Spleen (tissue), 11 donors: ENCODE data around the gene VPS52. TPM values are rescaled to one million over a fixed set of nuclear protein-coding genes. Genes with fewer than 3 reads are reported as not detected.
A peak's percentile ranks its signal among the peaks of the same experiment; 100 is the strongest.

ENCODE experiments used
- DNase-seq: peaks from one replicate; pipeline ENCODE4 v3.0.0-alpha.2; 2020
- H3K27ac ChIP-seq, 8 donors: fragments of 200-600 bp; sonication (generic) in 7 of 8; 1 replicate in 4 of 8; 2 replicates in 4 of 8; pipeline versions ENCODE4 v1.5.0 to v1.8.0; 2016 to 2021; ENCODE audit warnings: inconsistent platforms in 4 of 8, mild to moderate bottlenecking in 4 of 8, moderate library complexity in 1 of 8
- H3K27me3 ChIP-seq, 7 donors: fragments of 200-600 bp; sonication (generic) in 6 of 7; replicated peaks in 1 of 7; 1 replicate in 4 of 7; 2 replicates in 3 of 7; pipeline versions ENCODE4 v1.5.0 to v1.8.0; 2016 to 2021; ENCODE audit warnings: inconsistent platforms in 3 of 7, mild to moderate bottlenecking in 1 of 7
- H3K36me3 ChIP-seq, 6 donors: fragments of 200-600 bp; sonication (generic) in 5 of 6; 1 replicate in 4 of 6; 2 replicates in 2 of 6; pipeline versions ENCODE4 v1.5.0 to v1.8.0; 2016 to 2021; ENCODE audit warnings: inconsistent platforms in 2 of 6
- H3K4me1 ChIP-seq, 6 donors: fragments of 200-600 bp; sonication (generic) in 5 of 6; 1 replicate in 3 of 6; 2 replicates in 3 of 6; pipeline versions ENCODE4 v1.5.0 to v1.8.0; 2016 to 2021; ENCODE audit warnings: inconsistent platforms in 3 of 6
- H3K4me3 ChIP-seq, 8 donors: fragments of 200-600 bp; sonication (generic) in 7 of 8; 1 replicate in 4 of 8; 2 replicates in 4 of 8; pipeline versions ENCODE4 v1.5.0 to v1.8.0; 2016 to 2021; ENCODE audit warnings: inconsistent platforms in 4 of 8, mild to moderate bottlenecking in 4 of 8, moderate library complexity in 2 of 8
- H3K9me3 ChIP-seq, 8 donors: fragments of 200-600 bp; sonication (generic) in 7 of 8; 1 replicate in 4 of 8; 2 replicates in 4 of 8; pipeline versions ENCODE4 v1.5.0 to v1.8.0; 2016 to 2021; ENCODE audit warnings: inconsistent platforms in 4 of 8
- POLR2A ChIP-seq, 3 donors: fragments of 450-650 bp; IDR thresholded peaks; one replicate each; pipeline ENCODE4 v1.5.1; 2017; ENCODE audit warnings: antibody characterized with exemption in 3 of 3, mild to moderate bottlenecking in 1 of 3
- POLR2AphosphoS5 ChIP-seq, 3 donors: sonication (generic); formaldehyde crosslinking; IDR thresholded peaks; one replicate each; pipeline ENCODE4 v1.5.1; 2017; ENCODE audit warnings: antibody characterized with exemption in 3 of 3
- WGBS, 5 donors: extraction: QIAGEN DNeasy Blood & Tissue Kit in 3 of 5; methylation state at CpG; one replicate each; pipeline versions ENCODE4 v1.1.5 to v1.1.7; 2013 to 2018; 5-methylcytosine and 5-hydroxymethylcytosine counted together
- intact Hi-C: fragments of 100-400 bp; cut with DNase I; formaldehyde crosslinking; loops from one replicate; pipeline ENCODE4 v1.15.0; 2023; ENCODE audit warnings: low total_unique reads
- polyA plus RNA-seq, 3 donors: library from polyadenylated mRNA; stranded (reverse); fragments of 200-250 nt; gene quantifications; one replicate each; pipeline ENCODE4 v1.2.1, GENCODE V29; 2013
- total RNA-seq, 7 donors: library from RNA; depleted of rRNA in 3 of 7; stranded (reverse); fragments of >200 nt in 3 of 7; fragmentation: NEBNext Ultra II Directional in 4 of 7; extraction: Animal tissue kit (Norgen Biotek cat#: 25700) in 4 of 7; gene quantifications; one replicate each; pipeline versions ENCODE4 v1.1.0 to v1.2.1, GENCODE V29; 2016 to 2021
- TF ChIP-seq, protein P1 (sequence below), 11 experiments: fragments of 200-600 bp in 7 of 11; fragments of 450-650 bp in 4 of 11; sonication (generic) in 4 of 11; IDR thresholded peaks in 8 of 11; conservative IDR thresholded peaks in 3 of 11; 1 replicate in 7 of 11; 2 replicates in 4 of 11; pipeline versions ENCODE4 v1.4.0 to v1.8.0; 2016 to 2021; ENCODE audit warnings: antibody characterized with exemption in 11 of 11, inconsistent platforms in 4 of 11, mild to moderate bottlenecking in 1 of 11
- donor health status: healthy with polysubstance abuse.
- donor health status: DM: no; HTN: no; CAD: no; lungs with moderate emphysema.
- donor health status: DM: no; HTN: no; CAD: no.
- donor health status: Bipolar disorder and iron deficiency.
- donor health status: healthy.
- donor health status: DM: no; HTN: no; CAD: no.
- donor health status: DM: yes; HTN: yes; CAD: no.

Gene VPS52
- total and polyA plus RNA-seq, 10 donors = 31.7 to 87.7 (median 54.1) TPM

DNA sequence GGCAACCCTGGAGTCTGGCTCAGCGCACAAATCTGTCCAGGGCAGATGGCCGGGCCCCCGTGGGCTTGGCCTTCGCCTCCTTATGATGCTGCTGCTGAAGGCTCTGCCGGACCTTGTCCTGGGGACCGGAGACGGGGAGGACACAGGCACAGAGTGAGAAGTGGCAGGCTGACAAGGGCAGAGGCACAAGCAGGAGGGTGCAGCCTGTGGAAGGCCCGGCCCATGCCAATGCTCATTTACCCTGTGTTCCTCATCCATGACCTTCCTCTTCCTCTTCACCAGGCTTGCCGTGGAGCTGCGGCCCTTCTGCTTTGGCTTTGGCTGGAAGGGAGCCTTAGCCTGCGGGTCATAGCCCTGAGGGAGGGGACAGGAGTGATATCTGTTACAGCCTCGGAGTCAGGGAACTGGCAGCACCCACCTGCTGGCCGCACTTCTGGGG lies 7.6 kb upstream of the VPS52 start:
- H3K27me3 ChIP-seq = no peaks in the 10 kb centered on the region
- peaks cover 0 to 86% (median 64%) of the 10 kb centered on the region in 6 donors for H3K36me3 ChIP-seq
- intact Hi-C loops = no loop called here
- DNase-seq = peak; percentile 80
- H3K9me3 ChIP-seq = no peaks in the 10 kb centered on the region
- H3K4me1 ChIP-seq = peaks cover 45 to 73% (median 62%) of the 10 kb centered on the region in 6 donors
- H3K4me3 ChIP-seq = peak overlapping the region in 3 of 8 donors; percentile 6 to 80 (median 8)
- 64 to 84% (median 72%) methylated on average over 11 to 13 of the region's 13 CpGs for WGBS, 5 donors
- peak overlapping the region in 6 of 8 donors; percentile 95 to 99 (median 98) for H3K27ac ChIP-seq
- TF ChIP-seq, protein P1, sequence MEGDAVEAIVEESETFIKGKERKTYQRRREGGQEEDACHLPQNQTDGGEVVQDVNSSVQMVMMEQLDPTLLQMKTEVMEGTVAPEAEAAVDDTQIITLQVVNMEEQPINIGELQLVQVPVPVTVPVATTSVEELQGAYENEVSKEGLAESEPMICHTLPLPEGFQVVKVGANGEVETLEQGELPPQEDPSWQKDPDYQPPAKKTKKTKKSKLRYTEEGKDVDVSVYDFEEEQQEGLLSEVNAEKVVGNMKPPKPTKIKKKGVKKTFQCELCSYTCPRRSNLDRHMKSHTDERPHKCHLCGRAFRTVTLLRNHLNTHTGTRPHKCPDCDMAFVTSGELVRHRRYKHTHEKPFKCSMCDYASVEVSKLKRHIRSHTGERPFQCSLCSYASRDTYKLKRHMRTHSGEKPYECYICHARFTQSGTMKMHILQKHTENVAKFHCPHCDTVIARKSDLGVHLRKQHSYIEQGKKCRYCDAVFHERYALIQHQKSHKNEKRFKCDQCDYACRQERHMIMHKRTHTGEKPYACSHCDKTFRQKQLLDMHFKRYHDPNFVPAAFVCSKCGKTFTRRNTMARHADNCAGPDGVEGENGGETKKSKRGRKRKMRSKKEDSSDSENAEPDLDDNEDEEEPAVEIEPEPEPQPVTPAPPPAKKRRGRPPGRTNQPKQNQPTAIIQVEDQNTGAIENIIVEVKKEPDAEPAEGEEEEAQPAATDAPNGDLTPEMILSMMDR (IDR thresholded peaks at IDR 0.05 in 8 of 11, conservative IDR thresholded peaks at IDR 0.05 in 3 of 11) = no peak
- peak; percentile 55 to 70 (median 61) for TF ChIP-seq POLR2AphosphoS5 (IDR thresholded peaks at IDR 0.05)

DNA sequence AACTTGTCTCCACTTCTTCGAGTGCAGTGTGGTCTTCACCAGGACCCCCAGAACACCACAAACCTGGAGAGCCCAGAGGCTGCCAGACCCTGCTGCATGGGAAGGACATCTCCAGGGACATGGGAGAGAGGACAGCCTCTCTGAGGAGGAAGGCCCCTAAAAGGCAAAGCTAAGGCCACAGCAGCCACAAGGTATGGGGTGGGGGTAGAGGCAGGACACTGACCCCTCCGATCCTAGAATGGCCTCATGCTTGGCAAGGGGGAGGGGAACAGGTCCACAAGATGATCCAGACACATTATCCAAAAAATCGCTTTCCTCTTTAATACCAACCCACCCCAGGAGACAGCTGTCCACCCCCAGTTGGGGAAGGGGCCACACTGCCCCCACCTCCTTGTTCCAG lies 7.1 kb upstream of the VPS52 start:
- peaks cover 50 to 78% (median 66%) of the 10 kb centered on the region in 6 donors for H3K4me1 ChIP-seq
- H3K9me3 ChIP-seq = no peaks in the 10 kb centered on the region
- DNase-seq = peak; percentile 68
- peaks cover 0 to 86% (median 64%) of the 10 kb centered on the region in 6 donors for H3K36me3 ChIP-seq
- H3K27me3 ChIP-seq = no peaks in the 10 kb centered on the region
- H3K4me3 ChIP-seq = peak overlapping the region in 3 of 8 donors; percentile 80 to 86 (median 80)
- intact Hi-C loops = no loop called here
- TF ChIP-seq POLR2AphosphoS5 (IDR thresholded peaks at IDR 0.05) (no peak), POLR2A (IDR thresholded peaks at IDR 0.05) (no peak)
- TF ChIP-seq, protein P1 (IDR thresholded peaks at IDR 0.05 in 8 of 11, conservative IDR thresholded peaks at IDR 0.05 in 3 of 11) = no peak
- 75 to 98% (median 89%) methylated on average over 3 of the region's 3 CpGs for WGBS, 5 donors
- peak overlapping the region in 7 of 8 donors; percentile 94 to 99 (median 97) for H3K27ac ChIP-seq

- TF ChIP-seq POLR2AphosphoS5 (IDR thresholded peaks at IDR 0.05) = no peak
- TF ChIP-seq, protein P1 (IDR thresholded peaks at IDR 0.05 in 8 of 11, conservative IDR thresholded peaks at IDR 0.05 in 3 of 11) = no peak
- TF ChIP-seq POLR2A (IDR thresholded peaks at IDR 0.05) = no peak
- H3K27me3 ChIP-seq = no peaks in the 10 kb centered on the region
- peak overlapping the region in 5 of 8 donors; percentile 74 to 86 (median 80) for H3K4me3 ChIP-seq
- 75 to 85% (median 80%) methylated on average over 8 to 9 of the region's 9 CpGs for WGBS, 5 donors
- no peak for DNase-seq
- H3K27ac ChIP-seq = peak overlapping the region; percentile 94 to 99 (median 97)
- intact Hi-C loops = no loop called here
- no peaks in the 10 kb centered on the region for H3K9me3 ChIP-seq
- H3K4me1 ChIP-seq = peaks cover 54 to 83% (median 71%) of the 10 kb centered on the region in 6 donors
- peaks cover 0 to 86% (median 62%) of the 10 kb centered on the region in 6 donors for H3K36me3 ChIP-seq
These were observed 6.7 kb upstream of the VPS52 start for GRCh38 chr6:33278392-33278741.

DNA sequence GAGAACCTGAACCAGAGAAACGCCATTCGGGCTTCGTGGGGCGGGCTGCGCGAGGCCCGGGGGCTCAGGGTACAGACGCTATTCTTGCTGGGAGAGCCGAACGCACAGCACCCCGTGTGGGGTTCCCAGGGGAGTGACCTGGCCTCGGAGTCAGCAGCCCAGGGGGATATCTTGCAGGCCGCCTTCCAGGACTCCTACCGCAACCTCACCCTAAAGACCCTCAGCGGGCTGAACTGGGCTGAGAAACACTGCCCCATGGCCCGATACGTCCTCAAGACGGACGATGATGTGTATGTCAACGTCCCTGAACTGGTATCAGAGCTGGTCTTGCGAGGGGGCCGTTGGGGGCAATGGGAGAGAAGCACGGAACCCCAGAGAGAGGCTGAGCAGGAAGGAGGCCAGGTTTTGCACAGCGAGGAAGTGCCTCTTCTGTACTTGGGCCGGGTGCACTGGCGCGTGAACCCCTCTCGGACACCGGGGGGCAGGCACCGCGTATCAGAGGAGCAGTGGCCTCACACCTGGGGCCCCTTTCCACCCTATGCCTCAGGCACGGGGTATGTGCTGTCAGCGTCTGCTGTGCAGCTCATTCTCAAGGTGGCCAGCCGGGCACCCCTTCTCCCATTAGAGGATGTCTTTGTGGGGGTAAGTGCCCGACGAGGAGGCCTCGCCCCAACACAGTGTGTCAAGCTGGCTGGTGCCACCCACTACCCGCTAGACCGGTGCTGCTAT lies 6.2 kb upstream of the VPS52 start:
- Histone ChIP-seq H3K27me3 (no peaks in the 10 kb centered on the region), H3K9me3 (no peaks in the 10 kb centered on the region), H3K4me3 (peak overlapping the region; percentile 74 to 87 (median 80)), H3K27ac (peak overlapping the region; percentile 94 to 99 (median 97)), H3K4me1 (peaks cover 59 to 88% (median 76%) of the 10 kb centered on the region in 6 donors), H3K36me3 (peaks cover 0 to 86% (median 59%) of the 10 kb centered on the region in 6 donors)
- 12 to 40% (median 25%) methylated on average over 29 to 39 of the region's 39 CpGs for WGBS, 5 donors
- DNase-seq = peak; percentile 88
- intact Hi-C loops = no loop called here
- TF ChIP-seq POLR2A (IDR thresholded peaks at IDR 0.05) (no peak), POLR2AphosphoS5 (IDR thresholded peaks at IDR 0.05) (peak in 1 of 3 donors; percentile 15)
